ENCODE data around the gene TEC.
"Not testable (repeated sequence)": the region's sequence is repeated elsewhere in the genome, so short reads cannot be mapped to it uniquely, and the experiment has no call there.

The TEC gene

GRCh38 chr4:48242511-48243195 is 27.0 kb downstream of the TEC start:
- no peak for DNase-seq (ENCODE audit: low spot score)

- DNase-seq (ENCODE audit: low spot score) = no peak
These were observed 27.9 kb downstream of the TEC start for GRCh38 chr4:48241731-48242130.

- DNase-seq (ENCODE audit: low spot score) = no peak
These were observed 31.5 kb downstream of the TEC start for GRCh38 chr4:48237996-48238645.

- no peak for DNase-seq (ENCODE audit: low spot score)
These were observed 34.6 kb downstream of the TEC start for GRCh38 chr4:48235050-48235449.

GRCh38 chr4:48234575-48234974 is 35.1 kb downstream of the TEC start:
- DNase-seq (ENCODE audit: low spot score) = no peak

- DNase-seq (ENCODE audit: low spot score) = no peak
These were observed 40.7 kb downstream of the TEC start for GRCh38 chr4:48228949-48229348.

GRCh38 chr4:48227662-48228061 is 42.0 kb downstream of the TEC start:
- no peak for DNase-seq (ENCODE audit: low spot score)

- DNase-seq (ENCODE audit: low spot score) = no peak
These were observed 43.4 kb downstream of the TEC start for GRCh38 chr4:48226199-48226598.

- DNase-seq (ENCODE audit: low spot score) = no peak
These were observed 44.1 kb downstream of the TEC start for GRCh38 chr4:48225368-48226141.

GRCh38 chr4:48224606-48225005 is 45.0 kb downstream of the TEC start:
- DNase-seq (ENCODE audit: low spot score) = no peak

- peak; percentile 79 for DNase-seq (ENCODE audit: low spot score)
These were observed 45.9 kb downstream of the TEC start for GRCh38 chr4:48223633-48224295.

GRCh38 chr4:48222491-48222890 is 47.1 kb downstream of the TEC start:
- DNase-seq (ENCODE audit: low spot score) = no peak

GRCh38 chr4:48219430-48219829 is 50.2 kb downstream of the TEC start:
- not testable (repeated sequence) for DNase-seq (ENCODE audit: low spot score)

GRCh38 chr4:48216563-48216962 is 53.1 kb downstream of the TEC start:
- no peak for DNase-seq (ENCODE audit: low spot score)

GRCh38 chr4:48215977-48216376 is 53.7 kb downstream of the TEC start:
- no peak for DNase-seq (ENCODE audit: low spot score)

- DNase-seq (ENCODE audit: low spot score) = no peak
These were observed 57.5 kb downstream of the TEC start for GRCh38 chr4:48212165-48212564.

- no peak for DNase-seq (ENCODE audit: low spot score)
These were observed 58.7 kb downstream of the TEC start for GRCh38 chr4:48210966-48211328.

GRCh38 chr4:48205626-48206025 is 64.0 kb downstream of the TEC start:
- DNase-seq (ENCODE audit: low spot score) = no peak

GRCh38 chr4:48205107-48205506 is 64.5 kb downstream of the TEC start:
- no peak for DNase-seq (ENCODE audit: low spot score)

- DNase-seq (ENCODE audit: low spot score) = no peak
These were observed 65.8 kb downstream of the TEC start for GRCh38 chr4:48203819-48204218.

- DNase-seq (ENCODE audit: low spot score) = no peak
These were observed 71.9 kb downstream of the TEC start for GRCh38 chr4:48197643-48198237.

GRCh38 chr4:48196758-48197504 is 72.7 kb downstream of the TEC start:
- no peak for DNase-seq (ENCODE audit: low spot score)
